Endometrial microvascular endothelial cells (primary cell): ENCODE results near the gene RNF19B. TPM values are rescaled to one million over a fixed set of nuclear protein-coding genes. Genes with fewer than 3 reads are reported as not detected.

Experiments used
- in situ Hi-C: cut with HindIII; loops from 2 replicates; pipeline ENCODE4 v1.10.0; 2017; ENCODE audit warnings: low sequenced_read_pairs, low pct_unique_long_range_greater_than_20kb; ENCODE audit errors: inconsistent ontology term
- total RNA-seq: library from RNA; depleted of rRNA; stranded (reverse); fragments of >200 nt; gene quantifications from one replicate; pipeline ENCODE4 v1.2.3, GENCODE V29; 2015; ENCODE audit errors: inconsistent ontology term

Gene RNF19B
- total RNA-seq, 1 donor from 2014 or later = 42.2 TPM

DNA sequence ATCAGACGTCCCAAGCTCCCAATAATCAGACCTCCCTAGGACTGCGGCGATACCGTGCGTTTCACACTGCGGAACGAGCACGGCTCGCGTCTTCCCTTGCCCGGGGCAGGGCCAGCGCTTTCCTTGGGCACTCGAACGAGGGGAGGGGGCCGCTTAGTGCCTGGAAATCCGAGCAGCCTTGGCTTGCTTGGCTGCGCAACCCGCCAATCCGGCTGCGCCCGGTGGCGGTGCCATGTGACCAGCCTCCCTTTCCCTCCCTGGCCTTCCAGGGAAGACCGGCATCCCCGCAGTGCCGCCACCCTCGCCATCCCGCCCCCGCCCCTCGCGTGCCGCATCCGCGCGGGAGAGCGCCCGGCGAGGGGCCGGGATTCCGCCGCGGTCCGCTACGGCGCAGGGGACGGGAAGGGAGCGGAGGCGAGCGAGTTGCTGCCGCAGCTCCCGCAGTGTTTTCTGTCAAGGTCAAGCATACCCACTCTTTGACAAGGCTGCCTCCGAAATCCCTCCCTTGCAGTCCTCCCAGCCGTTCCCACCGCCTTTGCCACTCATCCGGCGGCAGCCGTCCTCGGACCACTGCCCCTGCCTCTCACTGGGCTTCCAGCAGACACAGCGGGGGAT is 8.3 kb upstream of the RNF19B start:
- in situ Hi-C loops = no loop called here

DNA sequence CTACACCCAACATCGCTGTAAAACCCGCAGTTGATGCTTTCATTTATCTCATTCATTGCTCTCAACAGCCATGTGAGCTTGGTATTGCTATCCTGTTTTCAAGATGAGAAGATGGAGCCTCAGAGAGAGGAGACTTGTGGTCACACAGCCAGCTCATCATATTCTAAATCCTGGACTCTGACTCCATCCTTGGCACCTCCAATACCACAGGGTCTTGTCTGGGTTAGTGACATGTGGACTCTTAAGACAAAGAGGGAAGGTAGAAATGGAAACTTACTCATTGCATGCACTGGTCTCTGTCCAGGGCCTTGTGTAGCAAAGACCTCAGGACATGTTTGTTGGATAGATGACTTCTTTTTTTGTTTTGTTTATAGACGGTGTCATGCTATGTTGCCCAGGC is 7.0 kb upstream of the RNF19B start:
- in situ Hi-C loops = no loop called here

DNA sequence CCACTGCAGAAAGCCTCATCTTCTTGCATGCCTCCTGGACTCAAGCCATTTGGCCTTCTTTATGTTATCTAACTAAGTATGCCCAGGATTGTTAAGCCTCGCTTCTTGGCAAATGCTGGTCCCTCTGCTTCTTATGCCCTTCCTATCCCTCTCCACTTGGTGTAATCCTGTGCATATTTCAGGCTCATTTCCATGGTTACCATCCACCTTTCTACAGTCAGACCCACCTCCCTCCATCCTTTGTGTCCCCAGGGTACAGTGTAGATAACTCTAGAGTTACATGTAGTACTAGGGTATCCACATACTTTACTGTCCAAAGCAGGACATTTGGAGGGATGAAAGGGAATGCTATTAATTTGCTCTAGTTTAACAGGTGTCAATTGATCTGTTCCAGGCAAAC is 6.5 kb upstream of the RNF19B start:
- in situ Hi-C loops = no loop called here

- in situ Hi-C loops = no loop called here
These were observed 5.0 kb upstream of the RNF19B start for GRCh38 chr1:32969566-32969965.

DNA sequence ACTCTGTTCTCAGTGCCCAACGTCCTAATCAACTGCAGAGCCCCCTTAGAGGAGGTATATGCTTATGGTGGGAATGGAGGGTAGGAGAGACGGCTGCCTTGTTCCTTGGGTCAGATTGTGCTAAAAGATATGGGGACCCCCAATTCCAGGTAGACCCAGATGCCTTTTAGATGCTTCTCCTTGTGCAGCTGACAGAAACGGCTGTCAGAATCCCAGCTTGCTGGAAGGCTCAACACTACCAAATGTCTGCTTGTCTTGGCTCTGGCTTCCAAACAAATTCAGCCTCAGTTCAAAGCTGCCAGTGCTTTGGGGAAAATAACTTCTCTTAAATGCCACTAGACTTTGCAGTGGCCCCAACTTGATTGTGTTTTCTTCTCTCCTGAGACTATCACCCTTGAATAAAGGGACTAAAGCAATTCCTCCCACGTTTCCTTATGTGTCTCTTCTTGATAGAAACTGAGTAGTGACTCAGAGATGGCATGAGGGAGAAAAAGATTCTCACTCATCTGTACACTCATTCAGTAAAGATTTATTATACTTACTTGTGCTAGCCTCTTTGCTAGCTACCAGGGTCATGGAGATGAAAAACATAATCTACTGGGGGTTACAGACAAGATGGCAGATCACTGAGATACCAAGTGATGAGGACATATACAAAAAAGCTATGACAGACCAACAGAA is 3.4 kb upstream of the RNF19B start:
- in situ Hi-C loops = no loop called here

DNA sequence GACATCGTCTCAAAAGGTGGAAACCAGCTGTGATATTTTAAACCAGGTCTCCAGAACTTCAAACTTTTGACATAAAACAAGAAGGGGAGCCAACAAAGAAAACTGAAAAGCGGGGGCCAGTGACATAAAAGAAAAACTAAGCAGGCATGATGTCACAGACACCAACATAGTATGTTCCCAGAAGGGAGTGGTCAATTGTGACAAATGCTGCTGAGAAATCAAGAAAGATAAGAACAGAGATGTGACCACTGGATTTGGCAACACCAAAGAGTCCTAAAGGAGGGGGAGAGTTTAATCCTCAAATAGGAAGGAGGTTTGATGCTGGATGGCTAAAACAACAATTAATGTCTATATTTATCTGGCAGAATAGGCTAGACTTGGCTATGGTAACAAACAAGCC is 2.3 kb upstream of the RNF19B start:
- in situ Hi-C loops = no loop called here

DNA sequence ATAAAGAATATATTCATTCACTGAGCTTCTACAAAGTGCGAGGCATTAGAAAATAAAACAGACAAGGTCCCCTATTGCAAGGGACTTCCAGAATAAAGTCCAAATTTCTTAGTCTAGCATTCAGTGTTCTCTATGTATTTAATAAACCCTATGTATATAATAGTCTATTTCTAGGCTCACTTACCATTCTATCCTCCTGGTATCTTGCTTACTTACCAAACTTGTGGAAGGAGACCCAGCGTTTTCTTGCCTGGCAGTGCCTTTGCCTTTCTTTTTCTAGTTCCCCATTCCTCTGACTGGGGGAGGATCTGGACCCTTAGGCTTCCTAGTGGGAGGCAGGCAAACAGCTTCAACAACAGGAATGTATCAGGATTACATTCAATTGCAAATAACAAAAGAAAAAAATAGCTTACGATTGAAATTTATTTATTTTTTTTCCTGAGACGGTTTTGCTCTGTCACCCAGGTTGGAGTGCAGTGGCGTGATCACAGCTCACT is 690 bp upstream of the RNF19B start:
- in situ Hi-C loops = no loop called here

DNA sequence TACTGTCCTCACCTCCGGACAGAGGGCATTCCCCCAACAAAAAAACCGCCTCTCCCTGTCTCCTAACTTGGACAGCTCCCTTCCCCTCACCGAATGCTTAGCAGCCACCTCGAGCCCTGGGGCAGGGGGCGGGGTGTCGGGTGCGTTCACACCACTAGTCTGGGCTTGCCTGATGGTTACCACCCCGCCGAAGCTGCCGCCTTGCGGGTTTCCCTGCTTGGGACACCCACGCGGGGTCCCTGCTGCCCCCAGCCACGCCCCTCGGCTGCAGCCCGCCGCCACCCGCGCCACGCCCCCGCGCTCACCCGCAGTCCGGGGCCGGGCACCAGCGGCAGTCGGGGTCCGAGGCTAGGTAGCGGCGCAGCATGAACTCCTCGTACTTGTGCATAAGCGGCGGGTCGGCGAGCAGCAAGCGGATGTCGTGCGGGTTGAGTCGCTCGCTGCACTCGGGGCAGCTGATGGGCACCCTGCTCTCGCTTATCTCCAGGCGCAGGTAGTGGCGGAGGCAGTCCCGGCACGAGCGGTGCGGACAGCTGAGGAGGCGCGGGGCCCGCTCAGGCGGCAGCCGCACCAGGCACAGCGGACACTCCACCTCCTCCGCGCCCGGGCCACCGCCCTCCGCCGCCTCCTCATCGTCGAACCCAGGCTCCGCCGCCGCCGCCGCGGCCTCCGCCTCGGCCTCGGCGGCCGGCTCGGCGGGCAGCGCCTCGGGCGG is 706 bp downstream of the RNF19B start:
- in situ Hi-C loops = no loop called here

DNA sequence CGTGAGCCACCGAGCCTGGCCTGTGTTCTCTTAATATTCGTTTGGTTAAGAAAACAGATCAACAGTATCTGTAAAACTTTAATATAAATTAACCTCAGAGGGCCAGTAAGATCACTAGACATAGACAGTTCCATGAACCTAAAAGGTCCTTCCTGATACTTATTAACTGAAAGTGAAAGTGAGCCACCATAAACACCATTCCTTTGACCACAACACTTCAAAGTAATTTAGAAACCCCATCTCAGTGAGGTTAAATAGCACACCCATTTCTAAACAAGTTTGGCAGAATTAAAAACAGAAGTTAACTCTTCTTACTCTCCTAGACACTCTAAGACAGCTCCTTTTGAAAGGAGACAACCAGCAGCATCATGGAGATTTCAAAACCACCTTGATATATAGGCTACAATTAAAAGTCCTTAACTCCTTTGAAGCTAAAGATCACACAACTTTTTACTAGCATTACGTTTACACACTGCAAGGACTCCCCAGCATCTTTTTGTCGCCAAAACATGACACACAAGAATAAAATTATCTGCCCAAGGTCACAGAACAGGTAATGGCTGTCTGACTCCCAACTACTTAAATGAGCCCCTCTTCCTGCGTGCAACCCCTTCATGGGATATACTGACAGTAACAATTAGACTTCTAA is 2.2 kb downstream of the RNF19B start:
- in situ Hi-C loops = no loop called here

DNA sequence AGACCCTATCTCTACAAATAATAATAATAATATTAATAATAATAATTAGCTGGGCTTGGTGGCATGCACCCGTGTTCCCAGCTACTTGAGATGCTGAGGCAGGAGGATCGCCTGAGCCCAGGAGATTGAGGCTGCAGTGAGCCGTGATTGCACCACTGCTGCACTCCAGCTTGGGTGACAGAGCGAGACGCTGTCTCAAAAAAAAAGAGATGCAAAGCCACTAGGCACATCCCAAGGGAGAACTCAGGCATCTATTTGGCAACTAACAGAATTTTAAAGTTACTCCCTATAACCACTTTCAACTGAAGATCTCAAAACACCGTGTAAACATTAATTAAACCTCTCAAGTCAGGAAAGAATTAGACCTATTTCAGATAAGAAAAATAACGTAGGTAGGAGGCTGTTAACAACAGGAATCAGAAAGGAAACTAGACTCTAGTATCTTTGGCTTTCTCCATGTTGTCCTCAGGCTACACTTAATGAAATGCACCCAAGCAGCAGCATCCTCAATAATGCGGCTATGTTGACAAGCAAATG is 3.7 kb downstream of the RNF19B start:
- in situ Hi-C loops = no loop called here

- in situ Hi-C loops = no loop called here
These were observed 4.3 kb downstream of the RNF19B start for GRCh38 chr1:32960342-32960741.

GRCh38 chr1:32958827-32959226 is 5.8 kb downstream of the RNF19B start:
- in situ Hi-C loops = no loop called here

DNA sequence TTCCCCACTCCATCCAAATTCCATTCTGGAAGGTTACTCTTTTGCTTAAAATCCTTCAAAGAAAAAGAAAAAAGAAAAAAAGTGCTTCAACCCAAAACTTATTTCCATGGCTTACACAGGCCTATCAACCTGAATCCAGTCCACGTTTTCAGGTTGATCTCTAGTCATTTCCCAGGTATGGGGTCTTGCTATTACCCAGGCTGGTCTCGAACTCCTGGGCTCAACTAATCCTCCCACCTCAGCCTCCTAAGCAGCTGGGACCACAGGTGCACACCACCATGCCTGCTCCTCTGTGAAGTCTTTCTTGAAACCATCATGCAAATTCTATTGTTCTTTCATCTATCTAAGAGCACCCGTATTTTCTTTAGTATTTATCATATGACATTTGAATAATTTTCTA is 7.6 kb downstream of the RNF19B start:
- in situ Hi-C loops = no loop called here

- in situ Hi-C loops = no loop called here
These were observed 10.4 kb downstream of the RNF19B start for GRCh38 chr1:32954168-32954567.

DNA sequence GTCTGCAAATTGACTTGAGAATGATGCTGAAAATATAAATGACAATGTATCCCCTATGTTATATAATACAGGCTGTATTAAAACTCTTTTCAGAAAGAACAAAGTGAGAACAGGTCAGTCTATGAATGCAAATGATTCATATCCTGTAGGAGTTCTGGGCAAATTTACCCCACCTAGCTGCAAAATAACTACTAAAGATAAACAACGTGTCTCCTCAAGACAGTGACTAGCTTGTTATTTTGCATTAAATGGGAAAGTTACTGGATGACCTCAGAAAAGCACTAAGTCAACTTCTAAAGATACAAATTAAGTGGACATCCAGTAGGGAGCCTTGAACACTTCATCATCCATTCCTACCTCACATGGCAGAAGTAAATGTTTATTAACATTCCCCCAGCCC is 11.1 kb downstream of the RNF19B start:
- in situ Hi-C loops = no loop called here

- in situ Hi-C loops = no loop called here
These were observed 15.1 kb downstream of the RNF19B start for GRCh38 chr1:32949519-32949918.

DNA sequence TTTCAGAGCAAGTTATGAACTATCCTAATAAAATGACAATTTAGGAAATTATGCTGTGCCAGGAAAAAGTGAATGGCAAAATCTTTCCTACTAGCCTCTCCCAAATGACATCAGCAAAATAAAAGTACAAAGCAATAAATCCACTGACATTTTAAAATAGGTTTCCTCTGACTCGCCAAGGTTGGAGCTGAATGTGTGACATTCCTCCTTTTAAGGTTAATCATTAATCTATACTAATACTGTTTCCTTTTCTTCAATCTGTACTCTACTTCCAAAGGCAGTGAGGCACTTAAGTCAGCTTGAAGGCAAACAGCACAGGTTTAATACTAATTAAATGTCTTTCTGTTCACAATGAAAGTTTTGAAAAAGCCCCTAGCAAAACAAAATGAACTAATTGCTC is 15.7 kb downstream of the RNF19B start:
- in situ Hi-C loops = no loop called here

- in situ Hi-C loops = no loop called here
These were observed 16.3 kb downstream of the RNF19B start for GRCh38 chr1:32948390-32948722.

GRCh38 chr1:32947669-32948389 is 16.8 kb downstream of the RNF19B start:
- in situ Hi-C loops = no loop called here
